Effector CD8-positive, alpha-beta T cell (primary cell): ENCODE results near the gene CACNB4.
"Not testable (repeated sequence)": the region's sequence is repeated elsewhere in the genome, so short reads cannot be mapped to it uniquely, and the experiment has no call there.

Source experiments
- DNase-seq: peaks from one replicate; lab custom pipeline; 2025; lab: John Stamatoyannopoulos, UW

CACNB4 gene

DNA sequence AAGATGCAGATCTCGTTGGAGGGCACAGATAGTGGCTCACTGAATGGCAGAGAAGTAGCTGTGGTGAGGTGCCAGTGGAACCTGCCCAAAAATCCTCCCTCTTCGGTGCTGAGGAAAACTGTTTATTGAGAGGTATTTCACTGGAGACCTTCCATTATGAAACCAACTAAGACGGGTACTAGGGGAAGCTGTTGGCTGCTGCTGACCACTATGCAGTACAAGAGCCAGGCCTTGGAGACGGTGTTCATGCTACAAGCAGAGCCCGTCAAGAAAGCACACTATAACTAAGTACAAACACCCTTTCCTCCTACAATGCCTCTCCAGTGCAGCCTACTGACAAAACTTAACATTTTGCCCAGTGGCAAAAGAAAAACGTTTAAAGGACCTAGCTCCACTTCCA is 275.2 kb downstream of the CACNB4 start:
- no peak for DNase-seq

DNA sequence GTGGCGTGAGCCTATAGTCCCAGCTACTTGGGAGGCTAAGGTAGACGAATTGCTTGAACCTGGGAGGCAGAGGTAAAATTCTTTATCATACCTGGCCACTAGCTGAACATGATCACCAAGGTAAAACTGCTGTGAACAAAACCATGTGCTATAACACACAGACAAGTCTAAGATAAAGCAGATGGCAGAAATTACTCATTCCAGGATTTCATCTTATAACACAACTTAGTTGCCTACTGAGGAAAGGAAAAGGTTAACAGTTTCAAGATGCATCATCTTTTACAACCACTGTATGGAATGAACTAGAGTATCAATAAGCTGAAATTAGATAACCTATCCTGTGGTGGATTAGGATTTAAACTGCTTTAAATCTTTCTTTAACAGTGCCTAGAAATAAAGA is 278.9 kb downstream of the CACNB4 start:
- DNase-seq, result no peak

DNA sequence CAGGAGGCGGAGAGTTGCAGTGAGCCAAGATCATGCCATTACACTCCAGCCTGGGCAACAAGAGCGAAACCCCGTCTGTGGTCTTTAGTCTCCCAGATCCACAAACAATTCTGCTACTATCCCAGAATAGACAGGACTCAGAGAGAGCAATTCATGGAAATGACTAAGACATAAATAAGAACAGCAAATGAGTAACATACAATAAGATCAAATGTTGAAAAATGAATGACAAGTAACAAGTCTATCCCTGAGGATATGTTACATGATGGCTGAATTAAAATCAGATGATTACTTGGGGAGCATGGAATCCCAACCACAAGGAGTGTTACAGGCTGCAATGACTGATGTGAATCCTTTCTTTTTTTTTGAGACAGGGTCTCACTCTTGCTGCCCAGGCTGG is 280.9 kb downstream of the CACNB4 start:
- no peak for DNase-seq

DNA sequence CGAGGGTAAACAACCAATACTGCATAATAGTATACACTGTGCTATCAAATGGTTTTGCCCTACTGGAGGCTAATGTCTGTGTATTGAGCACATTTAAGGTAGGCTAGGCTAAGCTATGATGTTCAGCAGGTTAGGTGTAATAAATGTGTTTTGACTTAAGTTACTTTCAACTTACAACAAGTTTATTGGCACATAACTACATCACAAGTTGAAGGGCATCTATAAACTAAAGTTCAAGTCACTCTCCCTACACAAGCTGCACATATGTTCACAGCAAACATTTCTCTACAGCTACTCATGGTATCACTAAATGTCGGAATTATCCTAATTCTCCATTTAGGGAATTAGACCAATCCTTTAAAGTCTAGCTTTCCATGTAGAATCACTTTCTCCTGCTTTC is 282.0 kb downstream of the CACNB4 start:
- no peak for DNase-seq

DNA sequence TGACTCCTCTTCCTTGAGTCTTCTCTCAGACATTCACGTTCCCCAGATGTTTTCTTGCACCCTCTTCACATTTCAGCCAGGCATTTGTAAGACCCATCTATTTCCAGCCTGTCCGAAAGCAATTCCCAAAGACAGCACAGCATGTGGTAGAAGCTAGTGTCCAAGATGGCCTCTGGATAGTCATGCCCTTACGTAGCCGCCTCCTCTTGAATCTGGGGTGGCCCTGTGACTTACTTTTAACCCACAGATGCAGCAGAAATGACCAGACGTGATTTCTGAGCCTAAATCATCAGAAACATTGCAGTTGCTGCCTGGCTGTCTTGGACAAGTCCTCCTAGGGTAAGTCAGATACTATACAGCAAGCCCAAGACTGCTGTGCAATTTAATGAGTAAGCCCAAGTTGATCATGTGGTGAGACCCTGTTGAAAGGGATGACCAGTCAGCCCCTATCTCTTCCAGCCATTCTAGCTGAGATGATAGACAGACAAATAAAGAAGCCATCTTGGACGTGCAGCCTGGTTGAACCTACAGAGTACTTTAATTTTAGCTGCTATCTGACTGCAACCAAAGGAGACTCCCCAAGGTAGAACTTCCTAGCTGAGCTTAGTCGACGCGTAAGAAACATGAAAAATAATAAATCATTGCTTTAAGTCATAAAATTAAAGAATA is 282.9 kb downstream of the CACNB4 start:
- DNase-seq, result no peak

DNA sequence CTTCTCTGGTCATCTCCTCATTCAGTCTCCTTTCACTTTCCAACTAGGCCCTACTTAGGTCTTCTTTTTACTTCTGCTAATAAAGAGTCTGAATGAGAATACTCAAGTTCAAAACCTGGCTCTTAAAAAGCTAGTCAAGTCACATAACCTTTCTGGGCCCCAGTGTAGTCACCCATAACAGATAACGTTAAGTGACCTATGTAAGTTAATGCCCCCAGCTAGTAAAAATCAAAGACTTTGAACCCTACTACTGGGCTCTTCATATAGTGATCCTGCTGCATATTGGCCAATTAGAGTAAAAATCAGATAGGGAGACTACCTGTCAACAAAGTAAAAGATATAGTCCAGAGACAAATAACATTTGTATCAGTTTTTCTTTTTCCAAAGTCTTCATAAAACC is 288.4 kb downstream of the CACNB4 start:
- no peak for DNase-seq

DNA sequence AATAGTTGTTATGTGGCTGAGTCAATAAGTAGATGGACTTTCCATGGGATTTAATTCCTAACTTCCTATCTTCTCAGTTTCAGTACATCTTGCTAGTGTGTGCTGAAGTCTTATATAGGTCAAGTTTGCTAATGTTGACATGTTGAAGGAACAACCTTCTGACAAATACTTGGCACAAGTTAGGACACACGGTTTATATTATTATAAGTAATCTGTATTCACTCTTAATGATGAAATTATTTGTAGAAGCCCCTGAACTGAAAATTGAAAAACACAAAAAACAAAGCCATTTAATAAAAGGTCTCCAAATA is 289.8 kb downstream of the CACNB4 start:
- no peak for DNase-seq

DNA sequence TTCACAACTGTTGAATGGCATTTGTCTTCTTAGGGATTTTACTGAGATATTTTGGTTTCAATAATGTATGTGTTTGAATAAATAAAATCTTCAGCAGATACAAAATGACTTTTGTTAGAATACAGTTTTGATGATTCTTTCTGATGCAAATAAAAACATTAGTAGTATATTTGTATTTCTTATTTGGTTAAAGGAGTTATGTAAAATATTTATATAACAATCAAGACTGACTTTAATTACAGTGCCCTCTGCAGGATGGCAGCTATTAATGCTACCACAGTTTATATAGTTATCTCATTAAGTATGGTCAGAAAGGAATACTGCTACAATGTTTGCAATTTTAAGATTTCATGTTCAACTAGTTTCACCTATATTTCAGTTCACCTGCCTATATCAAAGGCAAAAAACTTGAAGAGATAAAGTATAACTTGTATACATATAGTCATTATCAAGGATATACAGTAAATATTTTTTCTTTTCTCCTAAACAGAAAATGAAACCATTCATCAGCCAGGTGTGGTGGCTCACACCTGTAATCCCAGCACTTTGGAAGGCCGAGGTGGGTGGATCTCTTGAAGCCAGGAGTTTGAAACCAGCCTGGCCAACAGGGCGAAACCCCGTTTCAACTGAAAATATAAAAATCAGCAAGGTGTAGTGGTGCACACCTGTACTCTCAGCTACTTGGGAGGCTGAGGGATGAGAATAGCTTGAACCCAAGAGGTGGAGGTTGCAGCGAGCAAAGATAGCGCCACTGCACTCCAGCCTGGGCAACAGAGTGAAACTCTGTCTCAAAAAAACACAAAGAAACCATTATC is 290.4 kb downstream of the CACNB4 start:
- no peak for DNase-seq

DNA sequence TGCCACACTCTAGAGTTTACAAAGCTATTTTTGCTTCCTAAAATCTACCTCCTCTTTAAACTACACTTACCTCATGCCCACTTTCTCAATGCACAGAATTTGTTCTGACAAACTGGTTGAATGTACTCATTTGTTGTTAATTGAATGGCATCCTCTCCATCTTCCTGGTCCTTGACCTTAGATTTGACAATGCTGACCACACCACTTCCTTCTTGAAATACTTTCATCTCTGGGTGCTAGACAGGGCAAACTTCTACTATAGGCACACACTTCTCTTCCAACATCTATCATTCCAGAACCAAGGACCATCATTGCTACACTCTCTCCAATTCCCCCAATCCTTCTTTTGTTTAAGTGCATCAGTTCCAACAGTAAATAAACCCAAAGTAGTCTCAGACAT is 292.9 kb downstream of the CACNB4 start:
- no peak for DNase-seq

DNA sequence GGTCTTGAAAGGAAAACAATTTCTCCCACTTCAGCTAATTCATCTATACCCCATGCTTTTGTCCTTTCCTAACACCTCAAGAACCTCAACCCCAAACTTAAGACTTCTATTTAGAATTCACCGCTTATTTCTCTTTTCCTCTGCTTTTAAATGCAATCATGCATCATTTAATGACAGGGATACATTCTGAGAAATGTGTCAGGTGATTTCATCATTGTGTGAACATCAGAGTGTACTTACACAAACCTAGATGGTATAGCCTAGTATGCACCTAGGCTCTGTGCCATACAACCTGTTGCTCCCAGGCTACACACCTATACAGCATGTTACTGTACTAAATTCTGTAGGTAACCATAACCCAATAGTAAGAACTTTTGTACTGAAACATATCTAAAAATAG is 293.5 kb downstream of the CACNB4 start:
- no peak for DNase-seq

DNA sequence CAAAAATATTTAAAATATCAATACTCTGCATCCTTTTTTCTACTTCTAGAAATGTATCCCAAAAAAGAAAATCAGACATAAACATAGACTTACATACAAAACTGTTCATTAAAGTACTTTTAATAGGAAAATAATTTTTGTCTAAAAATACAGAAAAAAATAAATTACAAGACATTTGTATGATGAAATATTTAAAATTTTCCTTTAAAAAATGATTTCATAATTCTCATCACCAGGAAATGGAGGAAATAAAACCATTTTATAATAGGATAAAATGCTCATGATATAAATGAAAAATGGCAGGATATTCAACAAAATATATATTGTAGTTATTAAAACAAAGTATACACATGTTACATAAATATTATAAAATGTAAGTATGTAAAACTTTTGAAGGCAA is 295.0 kb downstream of the CACNB4 start:
- DNase-seq, result no peak

DNA sequence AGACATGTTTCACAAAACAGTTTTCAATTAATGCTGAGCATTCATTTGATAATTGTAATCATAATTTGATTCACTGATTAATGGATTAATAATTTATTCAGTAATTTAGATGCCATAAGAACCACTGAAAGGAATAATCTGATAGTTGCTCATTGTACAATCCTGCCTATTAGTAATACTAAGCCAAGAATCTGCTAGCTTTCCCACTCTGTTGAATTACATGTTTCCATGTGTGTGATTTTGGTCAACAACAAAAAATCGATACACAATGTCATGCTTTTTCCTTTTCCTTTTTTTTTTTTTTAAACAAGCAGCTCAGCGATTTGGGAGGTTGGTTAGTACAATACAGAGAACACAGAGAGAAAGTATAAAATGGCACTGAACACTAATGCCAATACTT is 296.5 kb downstream of the CACNB4 start:
- no peak for DNase-seq

DNA sequence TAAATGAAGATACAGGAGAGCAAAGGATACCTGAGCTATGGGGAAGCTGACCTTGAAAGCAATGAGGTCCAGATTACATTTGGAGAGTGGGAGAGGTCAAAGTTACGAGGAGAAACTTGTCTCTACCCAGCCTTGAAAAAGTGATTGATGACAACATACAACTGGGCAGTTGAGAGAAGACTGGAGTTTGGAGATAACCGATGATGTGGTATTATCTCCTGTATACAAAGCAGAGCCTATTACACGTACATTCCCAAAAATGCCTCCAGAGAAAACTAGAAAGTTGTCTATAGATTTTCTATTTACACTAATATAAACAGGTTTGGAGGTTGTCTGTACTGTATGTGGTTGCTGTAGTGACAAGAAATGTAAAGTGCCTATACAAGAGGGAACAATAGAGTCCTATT is 299.0 kb downstream of the CACNB4 start:
- DNase-seq, result no peak

DNA sequence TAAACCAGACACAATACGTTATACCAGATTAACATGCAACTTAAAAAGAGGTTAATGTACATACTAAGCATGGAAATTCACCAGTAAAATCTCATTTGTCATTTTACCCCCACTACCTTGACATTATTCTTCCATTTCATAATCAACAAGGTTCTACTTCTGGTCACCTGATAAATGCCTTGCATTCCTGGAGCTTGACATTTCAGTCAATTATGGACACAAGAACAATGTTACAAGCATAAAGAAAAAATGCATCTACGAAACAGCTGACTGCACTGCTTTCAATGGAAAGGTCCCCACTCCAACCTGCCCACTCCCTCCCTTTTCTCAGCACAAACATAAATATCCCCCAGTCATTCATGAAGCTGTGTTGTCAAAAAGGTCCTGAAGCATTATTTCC is 302.1 kb downstream of the CACNB4 start:
- DNase-seq, result no peak

DNA sequence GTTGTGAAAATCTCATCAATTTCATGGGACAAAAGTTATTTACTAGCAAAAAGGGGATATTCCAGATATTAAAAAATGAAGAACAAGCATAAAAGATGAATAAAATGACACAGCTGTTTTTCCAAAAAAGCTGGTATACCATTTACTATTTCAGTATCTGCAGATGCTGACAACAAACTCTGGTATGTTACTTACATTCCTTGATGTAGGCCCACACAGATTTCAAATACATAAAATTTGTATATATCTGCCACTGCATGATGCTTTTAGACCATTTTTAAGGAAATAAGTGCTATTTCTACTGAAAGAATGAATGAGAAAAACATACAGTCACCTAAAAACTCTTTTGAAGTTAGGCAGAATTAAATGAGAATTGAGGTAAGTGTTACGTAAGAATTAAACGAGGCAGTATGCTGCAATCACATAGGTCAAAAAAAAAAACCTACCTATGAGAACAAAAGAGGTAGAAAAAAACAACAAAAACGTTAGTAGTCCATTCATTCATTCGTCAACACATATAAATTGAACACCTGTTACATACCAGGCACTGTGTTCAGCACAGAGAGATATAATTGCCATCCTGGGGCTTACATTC is 303.1 kb downstream of the CACNB4 start:
- DNase-seq, result no peak

DNA sequence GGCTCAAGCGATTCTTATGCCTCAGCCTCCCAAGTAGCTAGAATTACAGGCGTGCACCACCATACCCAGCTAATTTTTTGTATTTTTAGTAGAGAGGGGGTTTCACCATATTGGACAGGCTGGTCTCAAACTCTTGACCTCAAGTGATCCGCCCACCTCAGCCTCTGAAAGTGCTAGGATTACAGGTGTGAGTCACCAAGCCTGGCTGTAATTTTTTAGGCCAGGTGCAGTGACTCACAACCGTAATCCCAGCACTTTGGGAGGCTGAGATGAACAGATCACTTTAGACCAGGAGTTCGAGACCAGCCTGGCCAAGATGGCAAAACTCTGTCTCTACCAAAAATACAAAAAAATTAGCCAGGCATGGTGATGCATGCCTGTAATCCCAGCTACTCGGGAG is 304.4 kb downstream of the CACNB4 start:
- DNase-seq, result not testable (repeated sequence)

DNA sequence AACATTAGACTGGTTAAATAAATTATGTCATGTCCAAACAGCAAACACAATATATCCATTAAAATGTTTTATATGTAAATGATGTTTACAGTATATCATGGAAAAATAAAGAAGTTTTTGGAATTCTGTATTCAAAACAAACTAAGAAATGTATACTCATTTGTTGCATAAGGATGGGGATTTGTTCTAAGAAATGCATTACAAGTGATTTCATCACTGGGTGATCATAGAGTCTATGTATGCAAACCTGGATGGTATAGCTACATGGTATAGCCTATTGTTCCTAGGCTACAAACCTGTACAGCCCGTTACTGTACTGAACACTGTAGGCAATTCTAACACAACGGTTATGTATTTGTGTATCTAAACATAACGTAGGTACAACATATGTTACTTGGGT is 305.7 kb downstream of the CACNB4 start:
- no peak for DNase-seq

DNA sequence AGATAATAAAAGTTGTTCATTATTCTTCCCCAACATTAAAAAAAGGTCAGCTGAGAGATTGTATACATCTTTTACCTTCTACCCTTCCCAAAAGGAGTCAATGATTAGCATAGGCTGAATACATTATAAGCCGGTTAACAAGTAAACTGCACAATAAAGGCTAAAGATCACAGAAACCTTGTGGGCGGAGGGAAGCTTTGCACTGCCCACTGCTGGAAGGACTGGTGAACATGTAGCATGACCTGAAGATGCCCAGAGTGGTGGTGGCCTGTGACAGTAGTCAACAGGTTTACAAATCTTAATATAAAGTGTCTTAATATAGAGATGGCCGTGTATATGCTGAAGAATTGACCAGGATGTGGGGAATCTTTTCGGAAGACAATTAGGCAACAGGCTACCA is 306.3 kb downstream of the CACNB4 start:
- no peak for DNase-seq

DNA sequence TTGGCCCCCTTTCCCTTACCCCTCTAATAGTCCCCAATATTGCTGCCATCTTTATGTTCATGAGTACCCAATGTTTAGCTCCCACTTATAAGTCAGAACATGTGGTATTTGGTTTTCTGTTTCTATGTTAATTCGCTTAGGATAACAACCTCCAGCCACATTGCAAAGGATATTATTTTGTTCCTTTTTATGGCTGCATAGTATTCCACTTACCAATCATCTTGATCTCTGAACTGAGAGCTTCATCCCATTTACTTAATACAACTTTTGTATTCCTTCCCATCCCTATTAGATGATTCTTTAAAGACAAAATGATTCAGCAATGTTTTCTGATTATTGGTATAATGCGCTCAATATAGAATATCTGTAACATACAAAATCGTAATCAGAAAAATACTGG is 307.3 kb downstream of the CACNB4 start:
- DNase-seq, result no peak

DNA sequence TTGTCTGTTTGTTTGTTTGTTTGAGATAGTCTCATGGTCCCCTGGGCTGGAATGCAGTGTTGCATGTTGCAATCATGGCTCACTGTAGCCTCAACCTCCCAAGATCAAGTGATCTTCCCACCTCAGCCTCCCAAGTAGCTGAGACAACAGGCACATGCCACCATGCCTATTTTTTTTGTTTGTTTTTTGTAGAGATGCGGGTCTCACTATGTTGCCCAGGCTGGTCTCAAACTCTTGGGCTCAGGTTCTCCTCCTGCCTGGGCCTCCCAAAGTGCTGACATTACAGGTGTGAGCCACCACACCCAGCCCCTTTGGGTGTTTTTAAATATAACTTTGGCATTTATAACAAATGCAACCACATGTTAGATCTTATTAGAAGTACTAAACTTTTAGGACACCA is 308.2 kb downstream of the CACNB4 start:
- DNase-seq, result no peak

DNA sequence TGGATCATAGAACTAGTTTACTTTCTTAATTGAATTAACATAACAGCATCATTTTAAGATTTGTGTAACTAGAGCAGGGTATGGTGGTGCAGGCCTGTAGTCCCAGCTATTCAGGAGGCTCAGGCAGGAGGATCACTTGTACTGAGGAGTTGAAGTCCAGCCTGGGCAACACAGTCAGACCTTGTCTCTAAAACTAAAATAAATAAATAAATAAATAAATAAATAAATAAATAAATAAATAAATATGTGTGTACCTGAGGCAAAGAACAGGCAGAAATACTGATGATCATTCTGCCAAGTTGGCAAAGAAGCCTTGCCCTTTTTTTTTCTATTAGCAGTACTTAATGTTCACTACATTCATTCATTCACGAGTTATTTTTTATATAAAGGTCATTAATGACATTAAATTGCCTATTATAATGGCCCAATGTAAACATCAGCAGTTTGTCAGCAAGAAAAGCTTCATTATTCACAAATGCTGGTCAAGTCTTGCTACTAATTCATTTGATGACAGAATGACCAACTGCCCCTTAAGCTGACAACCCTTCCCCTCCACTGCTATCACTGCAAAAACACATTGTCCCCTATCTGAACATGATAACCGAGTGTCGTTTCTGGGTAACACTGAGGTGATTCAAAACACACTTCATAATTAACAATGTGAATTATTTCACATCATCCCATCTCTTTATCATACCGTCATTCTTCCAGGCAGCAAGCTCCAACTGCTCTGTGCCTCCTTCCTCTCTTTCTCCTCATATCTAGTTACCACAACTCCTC is 309.6 kb downstream of the CACNB4 start:
- no peak for DNase-seq

DNA sequence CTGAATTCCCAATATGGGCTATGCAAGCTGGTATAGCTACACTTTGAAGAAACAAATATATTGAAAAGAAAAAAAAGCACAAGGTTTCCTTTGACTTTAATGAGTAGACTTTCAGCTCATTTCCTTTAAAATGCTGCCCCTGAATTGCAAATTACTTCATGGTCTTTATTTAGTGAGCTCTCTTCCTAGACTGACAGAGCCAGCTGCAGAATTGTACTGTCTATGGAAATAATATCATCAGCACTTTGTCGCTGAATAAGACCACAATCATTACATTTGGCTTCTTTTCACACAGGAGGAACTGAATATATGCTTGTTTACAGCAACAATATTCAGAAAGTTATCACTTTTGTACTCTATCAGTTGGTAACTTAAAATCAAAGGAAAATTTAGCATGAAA is 312.4 kb downstream of the CACNB4 start:
- no peak for DNase-seq

DNA sequence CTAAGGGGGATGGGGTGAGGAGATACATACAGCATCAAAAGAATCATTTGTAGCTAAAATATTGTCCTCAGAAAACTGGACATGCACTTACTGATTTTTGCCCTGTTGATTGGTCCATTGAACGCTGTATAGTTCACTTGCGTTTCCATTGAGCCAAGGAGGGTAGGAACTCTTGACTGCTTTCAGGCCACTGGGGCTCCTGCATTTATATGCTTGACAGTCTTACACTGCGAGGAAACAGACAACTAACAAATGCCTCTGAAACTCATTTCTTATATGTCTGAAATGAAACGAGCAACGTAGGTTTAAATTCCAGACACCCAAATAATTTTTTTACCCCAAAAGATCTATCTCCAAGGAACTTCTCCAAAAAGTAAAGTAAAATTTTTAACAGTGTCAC is 312.8 kb downstream of the CACNB4 start:
- no peak for DNase-seq
